ENCODE measurements around the gene TOGARAM2.

The TOGARAM2 gene

DNA sequence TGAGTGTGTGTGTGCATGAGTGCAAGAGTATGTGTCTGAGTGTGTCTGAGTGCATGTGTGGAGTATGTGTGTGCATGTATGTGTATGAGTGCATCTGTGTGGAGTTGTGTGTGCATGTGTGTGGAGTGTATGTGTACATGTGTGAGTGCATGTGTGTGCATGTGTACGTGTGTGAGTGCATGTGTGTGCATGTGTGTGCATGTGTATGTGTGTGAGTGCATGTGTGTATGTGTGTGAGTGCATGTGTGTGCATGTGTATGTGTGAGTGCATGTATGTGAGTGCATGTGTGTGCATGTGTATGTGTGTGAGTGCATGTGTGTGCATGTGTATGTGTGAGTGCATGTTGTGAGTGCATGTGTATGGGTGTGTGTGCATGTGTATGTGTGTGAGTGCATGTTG lies 23.7 kb downstream of the TOGARAM2 start:
- H3K4me3 ChIP-seq (ENCODE audit: low read depth, low read length): no peak overlapping the region
- TF ChIP-seq, protein P1, sequence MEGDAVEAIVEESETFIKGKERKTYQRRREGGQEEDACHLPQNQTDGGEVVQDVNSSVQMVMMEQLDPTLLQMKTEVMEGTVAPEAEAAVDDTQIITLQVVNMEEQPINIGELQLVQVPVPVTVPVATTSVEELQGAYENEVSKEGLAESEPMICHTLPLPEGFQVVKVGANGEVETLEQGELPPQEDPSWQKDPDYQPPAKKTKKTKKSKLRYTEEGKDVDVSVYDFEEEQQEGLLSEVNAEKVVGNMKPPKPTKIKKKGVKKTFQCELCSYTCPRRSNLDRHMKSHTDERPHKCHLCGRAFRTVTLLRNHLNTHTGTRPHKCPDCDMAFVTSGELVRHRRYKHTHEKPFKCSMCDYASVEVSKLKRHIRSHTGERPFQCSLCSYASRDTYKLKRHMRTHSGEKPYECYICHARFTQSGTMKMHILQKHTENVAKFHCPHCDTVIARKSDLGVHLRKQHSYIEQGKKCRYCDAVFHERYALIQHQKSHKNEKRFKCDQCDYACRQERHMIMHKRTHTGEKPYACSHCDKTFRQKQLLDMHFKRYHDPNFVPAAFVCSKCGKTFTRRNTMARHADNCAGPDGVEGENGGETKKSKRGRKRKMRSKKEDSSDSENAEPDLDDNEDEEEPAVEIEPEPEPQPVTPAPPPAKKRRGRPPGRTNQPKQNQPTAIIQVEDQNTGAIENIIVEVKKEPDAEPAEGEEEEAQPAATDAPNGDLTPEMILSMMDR (IDR thresholded peaks at IDR 0.05; ENCODE audit: control insufficient read depth, extremely low read depth, insufficient read depth): no peak
- no peak for DNase-seq (ENCODE audit: low read depth)

DNA sequence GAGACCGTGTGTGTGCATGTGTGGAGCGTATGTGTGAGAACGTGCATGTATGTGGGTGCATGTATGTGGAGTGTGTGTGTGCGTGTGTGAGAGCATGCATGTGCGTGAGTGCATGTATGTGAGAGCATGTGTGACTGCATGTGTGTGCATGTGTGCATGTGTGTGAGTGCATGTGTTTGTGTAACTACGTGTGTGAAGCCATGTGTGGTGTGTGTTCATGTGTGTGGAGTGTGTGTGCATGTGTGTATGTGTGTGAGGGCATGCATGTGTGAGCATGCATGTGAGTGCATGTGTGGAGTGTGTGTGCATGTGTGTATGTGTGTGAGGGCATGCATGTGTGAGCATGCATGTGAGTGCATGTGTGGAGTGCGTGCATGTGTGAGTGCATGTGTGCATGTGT lies 24.2 kb downstream of the TOGARAM2 start:
- no peak overlapping the region for H3K4me3 ChIP-seq (ENCODE audit: low read depth, low read length)
- DNase-seq (ENCODE audit: low read depth): no peak
- TF ChIP-seq, protein P1 (IDR thresholded peaks at IDR 0.05; ENCODE audit: control insufficient read depth, extremely low read depth, insufficient read depth): no peak

DNA sequence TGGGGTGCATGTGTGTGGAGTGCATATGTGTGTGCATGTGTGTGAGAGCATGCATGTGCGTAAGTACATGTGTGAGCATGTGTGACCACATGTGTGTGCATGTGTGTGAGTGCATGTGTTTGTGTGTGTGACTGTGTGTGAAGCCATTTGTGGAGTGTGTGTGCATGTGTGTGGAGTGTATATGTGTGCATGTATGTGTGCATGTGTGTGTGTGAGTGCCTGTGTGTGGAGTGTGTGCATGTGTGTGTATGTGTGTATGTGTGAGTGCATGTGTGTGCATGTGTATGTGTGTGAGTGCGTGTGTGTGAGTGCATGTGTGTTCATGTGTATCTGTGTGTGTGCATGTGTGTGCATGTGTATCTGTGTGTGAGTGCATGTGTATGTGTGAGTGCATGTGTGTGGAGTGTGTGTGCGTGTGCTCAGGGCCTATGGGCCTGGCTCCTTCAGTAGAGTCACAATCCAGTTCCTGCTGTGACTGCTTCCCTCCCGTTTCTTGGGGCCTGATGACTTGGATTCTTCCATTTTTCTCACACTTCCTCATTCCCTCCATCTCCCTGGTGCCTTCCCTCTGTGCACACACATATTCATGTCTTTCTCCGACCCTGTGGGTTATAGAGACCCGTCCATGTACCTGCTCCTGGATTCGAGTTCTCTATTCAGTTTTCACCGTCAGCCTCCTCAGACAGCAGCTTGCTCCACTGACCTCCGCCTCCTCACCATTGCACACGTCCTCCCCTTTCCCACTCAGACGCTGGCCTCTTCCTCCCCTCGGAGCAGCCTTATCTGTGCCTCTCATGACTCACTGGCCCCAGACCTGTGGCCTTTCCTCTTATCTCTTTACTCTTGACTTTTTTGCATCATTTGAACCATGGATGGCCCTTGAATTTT lies 25.2 kb downstream of the TOGARAM2 start:
- TF ChIP-seq, protein P1 (IDR thresholded peaks at IDR 0.05; ENCODE audit: control insufficient read depth, extremely low read depth, insufficient read depth): no peak
- DNase-seq (ENCODE audit: low read depth): no peak
- H3K4me3 ChIP-seq (ENCODE audit: low read depth, low read length): no peak overlapping the region

DNA sequence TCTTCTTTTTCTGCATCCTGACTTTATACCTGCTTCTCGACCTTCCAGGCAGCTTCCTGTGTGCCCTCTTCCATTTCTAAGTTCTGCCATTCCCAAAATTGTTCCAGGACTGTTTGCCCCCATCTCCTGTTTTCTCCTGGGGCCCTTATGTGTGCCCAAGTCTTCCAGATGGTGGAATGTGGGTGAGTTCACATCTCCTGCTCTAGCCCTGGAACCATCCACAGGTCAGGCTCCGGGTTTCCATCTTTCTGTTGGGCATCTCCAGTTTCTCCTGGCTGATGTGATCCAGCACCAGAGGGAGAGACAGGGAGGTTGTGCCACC lies 25.8 kb downstream of the TOGARAM2 start:
- DNase-seq (ENCODE audit: low read depth): no peak
- TF ChIP-seq, protein P1 (IDR thresholded peaks at IDR 0.05; ENCODE audit: control insufficient read depth, extremely low read depth, insufficient read depth): no peak
- no peak overlapping the region for H3K4me3 ChIP-seq (ENCODE audit: low read depth, low read length)

DNA sequence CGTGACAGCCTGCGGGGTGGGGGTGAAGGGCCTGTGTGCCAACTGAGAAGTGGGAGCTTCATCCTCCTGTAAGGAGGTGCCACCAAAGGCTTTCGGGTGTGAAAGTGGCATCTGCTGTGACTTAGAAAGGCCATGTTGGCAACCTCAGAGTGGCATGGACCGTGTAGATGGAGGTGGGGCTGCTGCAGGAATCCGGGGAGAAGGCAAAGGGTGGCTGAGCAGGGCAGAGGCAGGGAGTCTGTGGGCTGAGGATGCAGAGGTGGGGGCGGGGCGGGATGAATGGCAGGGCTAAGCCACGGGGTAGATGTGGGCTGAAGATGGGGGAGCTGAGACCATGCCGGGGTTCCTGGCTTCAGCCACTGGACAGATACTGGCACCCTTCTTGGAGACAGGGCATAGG lies 28.2 kb downstream of the TOGARAM2 start:
- H3K4me3 ChIP-seq (ENCODE audit: low read depth, low read length): no peak overlapping the region
- TF ChIP-seq, protein P1 (IDR thresholded peaks at IDR 0.05; ENCODE audit: control insufficient read depth, extremely low read depth, insufficient read depth): no peak
- no peak for DNase-seq (ENCODE audit: low read depth)

DNA sequence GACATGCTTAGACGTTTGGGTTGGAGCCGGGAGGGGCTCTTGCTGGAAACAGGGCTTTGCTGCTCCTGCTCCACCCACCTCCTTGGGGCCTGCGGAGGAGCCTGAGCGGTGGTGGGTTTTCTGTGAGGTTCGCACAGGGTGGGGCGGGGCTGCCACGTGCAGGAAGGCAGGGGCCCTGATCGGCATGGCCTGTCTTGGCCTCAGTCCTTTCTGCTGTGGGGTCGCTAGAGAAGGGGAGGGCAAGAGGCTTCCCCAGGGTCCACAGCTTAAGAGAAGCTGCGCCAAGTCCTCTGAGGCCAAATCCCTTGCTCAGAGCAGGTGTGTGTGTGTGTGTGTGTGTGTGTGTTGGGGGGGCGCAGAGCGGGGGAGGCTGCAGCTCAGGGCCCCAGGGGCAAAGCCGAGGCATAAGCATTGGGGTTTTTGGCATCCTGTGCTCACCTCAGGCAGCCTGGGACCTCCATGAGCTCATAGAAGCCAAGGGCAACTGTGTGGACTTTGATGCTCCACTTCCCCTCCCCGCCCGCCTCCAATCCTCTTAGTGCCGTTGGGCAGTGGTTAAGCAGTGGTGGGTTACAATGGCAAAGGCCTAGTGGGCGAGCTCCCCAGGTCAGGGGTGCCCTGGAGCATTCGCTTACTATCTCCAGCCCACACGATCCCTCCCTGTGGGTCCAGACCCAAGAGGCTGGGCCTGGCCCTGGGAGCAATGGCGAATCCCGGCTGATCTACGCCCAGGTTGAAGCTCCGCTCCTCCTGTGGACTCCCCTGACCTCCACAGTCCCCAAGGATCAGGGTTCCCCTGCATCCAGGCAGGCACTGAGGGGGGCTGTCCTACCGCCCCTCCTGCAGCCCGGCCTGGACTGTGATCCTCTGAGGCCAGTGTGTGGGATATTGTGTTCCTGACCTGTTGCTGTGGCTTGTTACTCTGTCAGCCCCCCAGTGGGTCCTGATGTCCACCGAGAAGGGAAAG lies 28.9 kb downstream of the TOGARAM2 start:
- no peak for DNase-seq (ENCODE audit: low read depth)
- H3K4me3 ChIP-seq (ENCODE audit: low read depth, low read length): no peak overlapping the region
- TF ChIP-seq, protein P1 (IDR thresholded peaks at IDR 0.05; ENCODE audit: control insufficient read depth, extremely low read depth, insufficient read depth): no peak
